Central memory CD4-positive, alpha-beta T cell (primary cell): ENCODE results near the gene ZDHHC8.
"Not testable (repeated sequence)": the region's sequence is repeated elsewhere in the genome, so short reads cannot be mapped to it uniquely, and the experiment has no call there.

Experiments
- DNase-seq: peaks from one replicate; pipeline ENCODE4 v3.0.0; 2022

The ZDHHC8 gene

DNA sequence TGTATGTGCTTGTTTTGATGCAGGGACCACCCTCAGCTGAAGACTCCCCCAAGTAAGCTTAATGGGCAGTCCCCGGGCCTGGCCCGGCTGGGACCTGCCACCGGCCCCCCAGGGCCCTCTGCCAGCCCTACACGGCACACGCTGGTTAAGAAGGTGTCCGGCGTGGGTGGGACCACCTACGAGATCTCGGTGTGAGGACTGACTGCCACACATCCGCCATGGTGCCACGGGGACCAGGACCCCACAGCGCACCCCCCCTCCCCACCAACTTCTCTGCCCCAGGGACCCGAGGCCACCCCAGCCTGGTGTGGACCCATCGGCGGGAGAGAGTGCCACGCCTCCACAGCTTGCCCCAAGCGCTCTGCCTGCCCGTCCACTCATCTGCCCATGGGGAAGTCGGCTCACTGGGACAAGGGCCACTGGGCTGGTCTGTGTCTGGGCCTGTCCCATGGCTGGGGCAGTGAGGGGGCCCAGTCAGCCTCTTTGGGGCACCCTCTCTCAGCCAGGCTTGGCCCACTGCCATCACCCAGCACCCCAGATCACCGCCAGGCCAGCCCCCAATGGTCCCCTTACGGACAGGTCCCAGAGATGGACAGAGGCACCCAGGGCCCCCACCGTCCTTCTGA, 13.7 kb downstream of the ZDHHC8 start:
- no peak for DNase-seq

DNA sequence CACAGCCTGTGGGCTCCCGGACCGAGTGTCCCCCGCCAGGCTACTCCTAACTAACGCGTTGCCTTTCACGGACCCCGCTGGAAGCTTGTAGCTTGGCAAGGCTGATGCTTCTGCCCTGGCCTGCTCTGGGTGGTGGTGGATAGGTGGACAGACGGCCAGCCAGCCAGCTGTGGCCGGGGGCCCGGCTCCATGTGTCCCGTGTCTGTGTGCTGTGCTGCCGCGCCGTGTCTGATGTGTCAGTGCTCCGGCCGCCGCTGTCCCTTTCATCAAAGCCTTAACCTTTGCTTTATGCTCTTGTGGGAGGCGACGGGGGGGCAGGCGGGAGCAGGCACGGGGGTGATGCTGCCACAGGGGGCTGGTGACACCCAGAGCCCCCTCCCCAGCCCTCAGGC, 14.2 kb downstream of the ZDHHC8 start:
- no peak for DNase-seq

DNA sequence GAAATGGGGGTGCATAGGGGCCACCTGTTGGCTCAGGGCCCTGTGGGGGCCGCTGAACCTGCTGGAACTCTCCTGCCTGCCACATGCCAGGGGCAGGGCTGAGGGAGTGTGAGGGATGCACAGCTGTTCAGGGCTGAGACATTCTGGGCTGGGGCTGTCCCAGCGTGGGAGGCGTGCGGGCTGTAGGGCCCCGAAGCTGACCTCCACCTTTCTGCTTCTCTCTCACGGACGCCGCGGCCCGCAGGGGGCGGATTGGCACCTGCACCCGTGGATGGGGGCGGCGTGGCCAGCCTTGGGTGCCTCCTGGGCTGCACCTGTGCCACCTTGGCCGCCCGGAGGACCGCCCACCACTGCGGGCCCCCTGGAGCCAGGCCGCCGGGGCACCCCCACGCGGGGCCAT, 15.2 kb downstream of the ZDHHC8 start:
- DNase-seq: no peak

DNA sequence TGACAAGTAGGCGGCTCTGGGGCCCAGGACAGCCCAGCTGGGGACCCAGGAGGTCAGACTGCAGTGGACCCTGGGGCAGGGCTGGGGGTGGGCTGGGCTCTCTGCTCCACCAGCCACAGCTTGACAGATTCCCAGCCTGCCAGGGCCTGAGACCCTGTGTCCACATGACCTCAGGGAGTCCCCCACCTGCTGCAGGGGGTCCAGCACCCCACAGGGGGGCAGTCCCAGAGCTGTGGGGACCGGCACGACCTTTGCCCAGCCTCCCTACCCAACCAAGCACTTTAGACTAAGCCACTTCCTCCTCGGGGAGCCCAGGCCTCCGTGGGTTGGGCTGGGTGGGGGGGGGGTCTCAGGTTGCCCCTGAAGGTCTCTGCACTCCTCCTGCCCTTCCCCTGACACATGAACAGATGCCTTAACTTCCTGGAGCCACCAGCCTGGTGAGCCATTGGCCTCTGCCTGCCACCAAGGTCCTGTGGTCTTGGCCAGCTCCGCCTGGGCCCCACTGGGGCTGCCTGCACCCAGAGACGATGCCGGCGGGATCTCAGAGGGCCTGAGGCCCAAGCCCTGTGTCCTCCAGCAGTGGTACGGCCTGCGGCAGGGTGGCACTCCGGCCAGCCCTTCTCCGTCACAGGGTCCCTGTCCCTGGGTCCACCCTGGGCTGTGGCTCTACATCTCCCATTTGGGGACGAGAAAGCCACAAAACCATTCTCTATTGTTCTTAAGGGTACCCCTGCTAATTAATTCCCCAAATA, 15.8 kb downstream of the ZDHHC8 start:
- no peak for DNase-seq

DNA sequence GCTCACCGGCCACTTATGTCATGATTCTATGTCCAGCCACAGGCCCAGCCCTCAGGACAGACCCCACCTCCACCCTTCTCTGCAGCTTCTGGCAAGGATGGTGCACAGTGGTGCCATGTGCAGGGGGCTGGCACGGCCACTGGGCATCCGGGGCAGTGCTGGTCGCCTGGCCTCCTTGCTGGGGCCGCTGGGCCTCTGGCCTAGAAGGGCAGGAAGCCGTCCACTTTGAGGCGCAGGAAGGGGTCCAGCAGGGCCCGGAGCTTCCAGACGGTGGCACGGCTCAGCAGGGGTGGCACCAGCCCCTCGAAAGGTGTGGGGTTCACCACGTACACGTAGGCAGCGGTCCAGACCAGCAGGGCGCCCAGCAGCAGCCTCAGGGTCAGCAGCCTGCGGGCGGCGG, 16.8 kb downstream of the ZDHHC8 start:
- DNase-seq: no peak

DNA sequence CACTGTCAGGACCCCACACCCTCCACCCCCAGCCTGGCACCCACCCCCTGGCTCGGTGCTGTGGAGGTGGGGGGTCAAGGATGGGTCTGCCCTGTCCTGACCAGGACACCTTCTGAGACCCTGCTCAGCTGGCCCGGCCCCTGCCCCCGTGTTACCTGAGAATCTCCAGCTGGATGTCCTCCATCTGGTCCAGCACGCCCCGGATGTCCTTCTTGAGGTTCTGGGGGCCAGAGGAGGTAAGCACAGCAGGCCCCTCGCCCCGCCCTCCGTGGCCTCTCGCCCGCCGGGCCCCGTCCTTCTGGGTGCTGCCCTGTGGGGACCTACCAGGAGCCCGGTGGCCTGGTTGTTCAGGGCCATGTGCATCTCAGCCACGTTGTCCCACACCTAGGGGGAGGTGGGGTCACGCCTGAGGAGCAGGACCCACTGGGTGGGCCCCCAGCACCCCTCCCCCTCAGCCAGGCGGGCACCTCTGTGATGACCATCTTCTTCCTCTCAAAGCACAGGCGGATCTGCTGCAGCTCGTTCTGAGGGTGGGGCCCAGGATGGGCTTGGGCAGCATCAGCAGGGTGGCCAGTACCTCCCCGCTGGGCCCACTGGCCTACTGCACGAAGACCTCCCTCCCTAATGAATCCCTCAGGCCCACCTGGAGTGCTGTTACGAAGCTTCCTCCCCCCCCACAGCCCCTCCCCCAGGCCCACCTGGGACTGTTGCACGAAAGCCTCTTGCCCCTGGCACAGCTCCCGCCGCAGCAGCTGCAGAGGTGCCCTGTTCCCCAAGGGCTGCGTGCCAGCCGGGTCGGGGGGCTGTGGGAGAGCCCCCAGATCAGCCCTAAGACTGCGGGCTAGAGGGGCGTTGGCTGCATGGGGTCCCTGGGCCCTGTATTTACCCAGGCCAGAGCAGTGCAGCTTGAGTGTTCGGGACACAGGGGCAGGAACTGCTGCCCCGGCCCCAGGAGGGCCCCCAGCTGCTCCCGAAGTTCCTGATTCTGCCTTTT, 17.9 kb downstream of the ZDHHC8 start:
- no peak for DNase-seq

DNA sequence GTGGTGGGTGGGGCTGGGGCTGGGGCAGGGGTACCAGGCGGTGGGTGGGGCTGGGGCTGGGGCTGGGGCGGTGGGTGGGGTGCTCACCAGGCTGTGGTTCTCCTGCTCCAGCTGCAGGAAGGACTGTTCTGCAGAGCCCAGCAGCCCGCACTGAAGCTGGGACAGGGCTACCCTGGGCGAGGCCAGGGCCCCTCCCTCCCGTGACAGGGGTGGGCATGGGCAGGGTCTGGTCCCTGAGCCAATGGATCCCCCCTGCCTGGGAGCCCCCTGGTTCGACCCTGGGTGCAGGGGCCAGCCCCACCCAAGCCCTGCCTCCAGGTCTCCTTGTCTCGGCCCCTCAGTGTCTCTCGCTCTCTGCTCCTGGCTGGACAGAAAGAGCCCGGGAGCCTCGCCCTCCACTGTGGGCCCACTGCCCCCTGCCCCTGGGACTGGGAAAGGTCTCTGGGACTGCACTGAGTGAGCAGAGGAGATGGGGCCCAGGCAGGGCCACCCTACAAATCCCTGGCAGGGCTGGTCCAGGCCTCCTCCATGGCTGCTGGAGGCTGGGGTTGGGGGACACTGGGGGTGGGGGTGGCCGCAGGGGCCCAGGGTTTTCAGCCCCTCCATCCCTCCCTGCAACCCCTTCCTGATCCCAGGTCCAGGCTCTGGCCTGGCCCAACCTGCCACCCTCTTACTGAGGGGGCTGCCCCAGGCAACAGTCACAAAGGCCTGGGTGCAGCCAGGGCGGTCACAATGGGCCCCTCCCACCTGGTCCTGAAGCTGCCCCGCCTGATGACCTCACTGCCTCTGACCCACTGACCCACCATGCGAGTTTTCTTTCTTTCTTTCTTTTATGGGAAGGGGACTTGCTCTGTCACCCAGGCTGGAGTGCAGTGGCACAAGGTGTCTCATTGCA, 19.0 kb downstream of the ZDHHC8 start, which contains the start of gene CCDC188:
Gene CCDC188 (minus strand): TSS at position 675 of the 895 bp plus-strand sequence. CDS start 69 bp downstream, at position 606.
- DNase-seq: no peak

DNA sequence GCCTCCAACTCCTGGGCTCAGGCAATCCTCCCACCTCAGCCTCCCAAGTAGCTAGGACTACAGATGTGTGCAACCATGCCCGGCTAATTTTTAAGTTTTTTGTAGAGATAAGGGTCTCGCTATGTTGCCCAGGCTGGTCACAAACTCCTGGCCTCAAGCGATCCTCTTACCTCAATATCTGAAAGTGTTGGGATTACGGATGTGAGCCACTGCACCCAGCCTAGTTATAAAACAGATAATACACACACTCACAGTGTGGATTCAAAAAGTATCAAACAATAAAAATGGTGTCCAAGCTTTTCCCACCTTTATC, 19.6 kb downstream of the ZDHHC8 start:
- DNase-seq: no peak

DNA sequence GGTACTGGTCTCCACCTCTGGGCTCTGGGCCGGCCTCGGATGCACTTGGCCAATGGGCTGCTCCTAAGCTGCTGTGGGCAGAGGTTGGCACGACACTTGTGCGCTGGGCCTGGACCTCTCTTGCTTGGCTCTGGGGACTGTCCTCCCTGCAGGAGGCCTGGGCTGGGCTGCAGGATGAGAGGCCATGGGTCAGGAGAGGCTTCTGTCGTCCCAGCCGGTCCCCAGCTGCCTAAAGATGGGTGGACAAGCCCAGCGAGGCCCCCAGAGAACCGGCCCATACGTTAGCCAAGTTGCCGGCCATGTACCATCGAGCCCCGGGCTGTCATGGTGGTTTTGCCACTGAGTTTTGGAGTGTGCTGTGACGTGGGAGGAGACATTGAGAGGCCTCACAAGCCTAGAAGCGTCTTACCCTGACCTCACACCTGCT, 20.9 kb downstream of the ZDHHC8 start:
- DNase-seq: no peak

DNA sequence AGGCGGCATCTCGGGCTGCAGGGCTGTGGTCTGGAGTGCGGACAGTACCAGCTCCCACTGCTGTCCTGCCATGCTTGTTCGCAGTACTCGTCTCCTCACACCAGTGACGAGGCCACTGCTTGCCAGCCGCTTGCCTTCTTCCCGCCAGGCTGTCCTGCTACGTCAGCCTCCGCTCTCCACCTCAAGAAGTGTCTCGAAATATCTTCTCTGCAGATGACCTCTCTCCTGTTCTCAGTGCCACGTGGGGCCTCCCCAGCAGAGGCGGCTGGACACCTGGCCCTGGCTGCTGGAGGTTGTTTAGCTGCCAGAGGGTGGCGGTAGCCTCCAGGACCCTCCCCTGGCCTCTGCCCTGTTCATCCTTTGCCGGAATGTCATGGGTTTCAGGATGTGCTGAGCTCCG, 22.3 kb downstream of the ZDHHC8 start:
- DNase-seq: no peak

DNA sequence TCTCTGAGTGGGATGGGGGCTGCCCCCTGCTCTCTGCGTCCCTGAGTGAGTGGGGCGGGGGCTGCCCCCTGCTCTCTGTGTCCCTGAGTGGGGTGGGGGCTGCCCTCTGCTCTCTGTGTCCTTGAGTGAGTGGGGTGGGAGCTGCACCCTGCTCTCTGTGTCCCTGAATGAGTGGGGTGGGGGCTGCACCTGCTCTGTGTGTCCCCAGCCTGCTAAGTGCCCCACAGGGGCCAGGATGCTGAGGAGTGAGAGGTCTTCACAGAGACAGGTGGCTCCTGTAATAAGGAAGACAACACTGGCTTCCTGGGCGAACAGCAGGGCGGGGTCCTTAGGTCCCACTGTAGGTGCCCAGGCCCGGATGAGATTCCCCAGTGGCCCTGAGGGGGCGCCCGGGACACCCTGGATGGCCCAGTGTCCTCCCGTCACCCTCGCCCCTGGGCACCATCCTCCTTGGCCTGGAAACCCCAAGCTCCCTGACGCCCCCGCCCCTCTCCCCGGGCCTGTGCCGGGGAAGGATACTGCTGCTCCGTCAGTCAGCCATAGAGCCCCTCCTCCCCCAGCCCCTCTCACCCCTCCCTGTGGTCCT, 23.1 kb downstream of the ZDHHC8 start:
- DNase-seq: no peak

DNA sequence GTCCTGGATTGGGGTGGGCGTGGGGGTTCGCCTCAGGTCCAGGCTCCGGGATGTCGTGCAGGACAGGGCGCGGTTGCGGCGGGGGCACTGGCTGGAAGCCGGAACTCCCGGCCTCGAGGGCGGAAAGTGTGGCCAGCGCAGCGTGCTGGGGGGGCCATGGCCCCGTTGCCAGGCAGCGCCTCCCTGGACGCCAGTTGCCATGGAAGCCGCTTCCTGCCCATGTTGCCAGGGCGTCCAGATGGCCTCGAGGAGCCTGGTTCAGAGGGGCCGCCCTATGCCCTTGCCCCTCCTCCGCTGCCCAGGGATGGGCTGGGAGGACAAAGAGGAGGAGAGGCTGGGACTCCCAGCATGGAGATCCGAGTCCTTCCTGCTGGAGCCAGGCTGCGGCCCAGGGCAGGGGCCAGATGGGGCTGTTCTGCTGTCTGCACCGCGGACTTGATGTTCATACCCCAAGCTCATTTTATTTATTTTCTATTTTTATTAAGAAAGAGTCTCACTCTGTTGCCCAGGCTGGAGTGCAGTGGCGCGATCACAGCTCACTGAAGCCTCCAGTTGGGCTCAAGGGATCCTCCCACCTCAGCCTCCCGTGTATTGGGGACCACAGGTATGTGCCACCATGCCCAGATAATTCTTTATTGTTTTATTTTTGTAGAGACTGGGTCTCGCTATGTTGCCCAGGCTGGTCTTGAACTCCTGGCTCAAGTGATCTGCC, 23.9 kb downstream of the ZDHHC8 start:
- no peak for DNase-seq

DNA sequence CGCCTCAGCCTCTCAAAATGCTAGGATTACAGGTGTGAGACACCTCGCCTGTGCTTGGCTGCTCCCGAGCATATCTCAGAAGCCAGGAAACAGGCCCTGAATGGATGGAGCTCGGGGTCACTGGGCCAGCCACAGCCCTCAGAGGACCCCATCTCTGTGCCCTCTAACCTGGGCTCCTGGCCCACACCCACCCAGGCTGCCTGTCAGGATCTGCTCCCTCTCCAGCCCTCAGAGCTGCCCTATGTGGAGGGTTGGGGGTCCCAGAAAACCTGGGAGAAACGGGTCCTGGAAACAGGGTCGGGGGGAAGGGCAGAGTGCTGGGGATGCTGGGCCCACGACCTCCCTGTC, 24.4 kb downstream of the ZDHHC8 start:
- DNase-seq: no peak

DNA sequence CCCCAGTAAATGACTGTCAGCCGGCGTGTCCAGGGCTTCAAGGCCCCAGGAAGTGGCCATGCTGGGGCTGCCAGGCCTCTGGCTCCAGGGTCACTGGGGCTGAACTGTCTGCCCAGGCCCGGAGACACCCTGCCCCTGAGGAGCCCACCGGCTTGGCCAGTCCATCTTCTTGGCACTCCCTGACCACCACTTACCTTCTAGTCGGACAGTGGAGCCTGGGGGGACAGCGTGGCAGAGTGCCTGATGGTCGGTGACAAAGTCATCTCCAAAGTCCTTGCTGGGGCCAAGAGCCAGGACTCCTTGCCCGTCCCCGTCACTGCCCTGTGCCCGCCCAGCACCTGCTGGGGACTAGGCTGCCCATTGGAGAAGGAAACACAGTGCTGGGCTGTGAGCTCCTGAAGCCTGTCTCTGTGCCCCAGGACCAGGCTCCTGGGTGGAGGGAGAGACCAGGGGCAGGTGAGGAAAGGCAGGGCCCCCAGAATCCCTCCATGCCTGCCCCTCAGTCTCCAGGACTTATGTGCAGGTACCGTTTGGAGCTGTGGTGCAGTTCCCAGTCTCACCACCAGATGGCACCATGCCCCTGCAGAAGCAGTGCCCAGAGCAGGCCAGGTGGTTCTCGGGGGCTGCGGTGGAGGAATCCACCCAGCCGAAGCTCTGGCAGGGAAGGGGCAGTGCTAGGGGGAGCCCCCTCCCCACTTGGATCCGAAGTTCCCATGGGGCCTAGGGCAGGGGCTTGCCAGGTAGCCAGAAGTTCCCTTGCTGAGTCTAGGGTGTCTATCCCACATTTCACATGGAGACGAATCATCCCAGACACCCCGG, 25.2 kb downstream of the ZDHHC8 start:
- peak; percentile 76 for DNase-seq

DNA sequence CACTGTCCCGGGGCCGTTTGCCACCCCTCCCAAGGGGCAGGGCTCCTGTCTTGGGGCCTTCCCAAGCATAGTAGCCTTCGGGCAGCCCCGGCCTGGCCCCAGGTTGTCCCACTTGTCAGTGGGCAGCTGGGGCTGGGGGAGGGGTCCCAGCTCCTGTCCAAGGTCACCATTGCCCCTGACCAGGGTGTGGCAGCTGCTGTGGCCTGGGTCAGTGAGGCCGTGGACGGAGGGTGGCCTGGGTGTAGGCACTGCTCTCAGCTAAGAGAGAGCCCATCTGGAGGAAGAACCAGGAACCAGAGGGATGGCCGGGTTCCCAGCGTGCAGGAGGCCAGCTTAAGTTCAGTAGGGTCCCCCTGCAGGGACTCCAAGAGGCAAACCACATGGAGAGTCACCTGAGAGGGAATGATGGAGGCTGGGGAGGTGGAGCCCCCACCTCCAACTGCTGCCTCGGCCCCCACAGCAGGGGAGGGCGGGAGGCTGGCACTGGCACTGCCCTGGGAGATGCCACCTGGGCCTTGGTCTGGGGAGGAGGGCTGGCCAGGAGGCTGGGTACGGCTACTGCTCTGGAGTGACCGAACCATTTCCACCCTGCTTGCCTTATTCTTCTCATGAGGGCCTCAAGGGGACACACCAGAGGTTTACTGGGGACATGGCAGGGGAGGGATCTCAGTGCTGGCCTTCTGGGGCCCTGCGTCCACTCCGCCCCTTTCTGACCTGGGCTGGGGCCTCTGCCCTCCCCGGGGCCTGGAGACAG, 26.0 kb downstream of the ZDHHC8 start:
- no peak for DNase-seq

DNA sequence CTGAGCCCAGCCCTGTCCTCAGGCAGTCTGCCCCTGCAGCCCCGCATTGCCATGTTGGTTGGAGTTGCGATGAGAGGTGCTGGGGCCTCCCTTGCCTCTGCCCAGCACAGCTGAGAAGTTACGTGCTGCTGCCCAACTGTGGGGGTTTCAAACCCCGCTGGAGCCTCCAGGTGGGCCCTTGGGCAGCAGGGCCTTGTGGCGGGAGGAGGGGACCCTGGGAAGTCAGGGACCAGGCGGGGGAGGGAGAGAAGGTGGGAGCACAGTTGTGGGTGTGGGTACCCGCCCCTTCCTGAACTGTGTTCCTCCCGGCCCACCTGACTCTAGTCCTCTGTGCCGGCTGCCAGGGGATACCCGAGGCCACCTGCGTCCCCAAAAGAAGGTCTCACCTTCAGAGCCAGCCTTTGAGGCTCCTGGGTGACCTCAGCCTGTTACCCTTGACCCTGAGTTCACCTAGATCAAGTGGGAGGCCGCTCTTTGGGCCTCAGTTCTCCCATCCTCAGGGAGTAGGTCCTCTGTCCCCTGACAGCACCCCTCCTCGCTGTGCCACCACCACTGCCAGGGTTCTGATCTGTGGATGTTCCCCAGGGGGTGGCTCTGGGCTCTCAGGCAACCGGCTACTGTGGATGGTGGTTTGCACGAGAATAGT, 26.9 kb downstream of the ZDHHC8 start:
- DNase-seq: no peak

DNA sequence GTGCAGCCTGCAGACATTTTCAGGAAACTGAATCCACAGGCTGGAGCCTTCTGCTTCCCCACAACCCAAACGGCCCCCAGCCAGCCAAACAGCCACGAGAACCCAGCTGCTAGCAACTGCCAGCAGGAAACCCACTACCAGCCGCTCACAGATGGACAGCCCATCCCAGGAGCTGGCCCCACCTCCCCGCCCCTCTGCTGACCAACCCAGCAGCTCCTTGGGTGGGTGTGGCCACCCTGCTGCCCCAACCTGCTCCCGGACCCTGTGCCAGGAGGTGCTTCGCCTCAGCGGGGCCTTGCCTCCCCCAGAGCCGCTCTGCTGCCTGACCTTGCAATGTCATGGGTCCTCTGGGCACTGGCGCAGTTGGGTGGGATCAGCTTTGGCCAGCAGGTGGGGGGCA, 27.5 kb downstream of the ZDHHC8 start:
- no peak for DNase-seq

DNA sequence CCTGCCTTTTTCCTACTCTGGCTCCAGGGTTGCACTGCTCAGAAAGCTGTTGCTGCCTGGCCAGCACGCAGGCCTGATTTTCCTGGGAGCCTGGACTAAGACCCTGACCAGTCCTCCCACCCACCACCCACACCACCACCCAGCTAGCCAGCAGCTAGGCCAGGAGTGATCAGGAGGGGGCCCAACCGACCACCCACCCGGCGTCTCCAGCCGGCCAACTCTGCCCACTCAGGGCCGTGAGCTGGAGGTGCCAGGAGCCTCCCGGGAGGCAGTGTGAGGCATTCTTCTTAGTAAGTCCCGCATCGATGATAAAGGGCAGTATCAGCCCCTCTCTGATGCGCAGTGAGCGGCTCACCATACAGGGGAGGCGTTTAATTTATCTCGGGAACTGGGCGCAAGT, 27.9 kb downstream of the ZDHHC8 start:
- DNase-seq: not testable (repeated sequence)

DNA sequence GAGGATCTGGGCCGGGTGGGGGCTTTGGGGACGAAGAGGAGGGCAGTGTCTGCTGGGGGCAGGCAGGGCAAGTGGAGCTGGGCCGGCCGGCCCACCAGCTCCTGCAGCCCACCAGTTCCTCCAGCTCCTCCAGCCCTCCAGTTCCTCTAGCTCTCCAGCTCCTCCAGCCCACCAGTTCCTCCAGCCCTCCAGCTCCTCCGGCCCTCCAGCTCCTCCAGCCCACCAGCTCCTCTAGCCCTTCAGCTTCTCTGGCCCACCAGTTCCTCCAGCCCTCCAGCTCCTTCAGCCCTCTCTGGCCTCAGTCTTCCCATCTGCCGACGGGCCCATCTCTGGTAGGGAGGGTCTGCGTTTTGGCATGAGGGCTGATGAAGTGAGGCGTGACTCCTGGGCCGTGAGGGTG, 28.4 kb downstream of the ZDHHC8 start:
- no peak for DNase-seq
